Right cardiac atrium (tissue), 5 donors: ENCODE data around the gene L1CAM. TPM values are rescaled to one million over a fixed set of nuclear protein-coding genes. Genes with fewer than 3 reads are reported as not detected.
A peak's percentile ranks its signal among the peaks of the same experiment; 100 is the strongest.

Experiments used
- ATAC-seq, 2 donors: fragments of 200-7000 bp; cut with Tn5 transposase; one replicate each; pipeline versions ENCODE4 v1.8.0 to v1.9.1; 2020; ENCODE audit warnings: moderate library complexity in 2 of 2, mild to moderate bottlenecking in 1 of 2
- DNase-seq, 3 donors: peaks; one replicate each; pipeline ENCODE4 v3.0.0-alpha.2; 2020
- H3K27ac ChIP-seq: one replicate; pipeline ENCODE4 v1.5.1; 2013; ENCODE audit warnings: mild to moderate bottlenecking, low read length, control low read depth, moderate library complexity
- H3K27me3 ChIP-seq: one replicate; pipeline ENCODE4 v1.6.1; 2013; ENCODE audit not compliant: control insufficient read depth, insufficient read depth
- H3K4me1 ChIP-seq: one replicate; pipeline ENCODE4 v1.6.1; 2013; ENCODE audit warnings: low read length; ENCODE audit not compliant: control insufficient read depth, insufficient read depth
- H3K4me3 ChIP-seq: one replicate; pipeline ENCODE4 v1.5.1; 2013; ENCODE audit warnings: low read length, control low read depth
- H3K9me3 ChIP-seq: one replicate; pipeline ENCODE4 v1.6.1; 2013; ENCODE audit warnings: low read length; ENCODE audit not compliant: control insufficient read depth
- WGBS: extraction: QIAGEN DNeasy Blood & Tissue Kit; methylation state at CpG from one replicate; pipeline ENCODE4 v1.1.7; 2013; 5-methylcytosine and 5-hydroxymethylcytosine counted together
- intact Hi-C, 4 donors: fragments of 100-400 bp; cut with DNase I; formaldehyde crosslinking; loops; one replicate each; pipeline versions ENCODE4 v1.11.0 to v1.14.0; 2022 to 2023
- polyA plus RNA-seq: library from polyadenylated mRNA; stranded (reverse); fragments of 200-250 nt; gene quantifications from one replicate; pipeline ENCODE4 v1.2.3, GENCODE V29; 2013
- total RNA-seq, 4 donors: library from RNA; stranded (reverse); fragmentation: NEBNext Ultra II Directional; extraction: Animal tissue kit (Norgen Biotek cat#: 25700); gene quantifications; one replicate each; pipeline ENCODE4 v1.2.1, GENCODE V29; 2021
- donor health status: healthy with polysubstance abuse.
- donor health status: DM: no; HTN: yes; CAD: no.
- donor health status: DM: no; HTN: no; CAD: no.
- donor health status: DM: no; HTN: yes; CAD: no; lungs with severe emphysema.
- donor health status: DM: yes; HTN: yes; CAD: no.

The L1CAM gene
- total and polyA plus RNA-seq, 5 donors, result 7.3 to 14.1 (median 9.2) TPM

- H3K27ac ChIP-seq, result no peak overlapping the region
- no peaks in the 10 kb centered on the region for H3K4me1 ChIP-seq
- intact Hi-C loops, result loop anchor here in 1 of 4 donors (2.0 kb wide), 1 partner anchor 21 kb away; no protein-coding TSS in a partner anchor
- no peaks in the 10 kb centered on the region for H3K27me3 ChIP-seq
- no peak overlapping the region for H3K4me3 ChIP-seq
- DNase-seq (peak in 1 of 3 donors; percentile 40), ATAC-seq (no peak)
- WGBS, result 59% methylated on average over 14 of the region's 14 CpGs
- no peaks in the 10 kb centered on the region for H3K9me3 ChIP-seq
Observed at GRCh38 chrX:153812220-153812619, 73.8 kb downstream of the L1CAM start.

Other genes starting within 250 kb of the L1CAM start
- under 1 TPM in 1 of 4 donors, not detected in 3; 0.14 TPM for gene DUSP9, start 239.0 kb downstream of the L1CAM start, total RNA-seq
- gene DUSP9, start 239.0 kb downstream of the L1CAM start, polyA plus RNA-seq, result not detected
- gene PNCK, start 212.4 kb downstream of the L1CAM start, total RNA-seq, result 10 to 100 TPM in 2 of 4 donors, 1 to 10 TPM in 2; 7.8 to 12.4 (median 11.0) TPM
- 9.1 TPM for gene PNCK, start 212.4 kb downstream of the L1CAM start, polyA plus RNA-seq
- 100 to 1,000 TPM; 107 to 191 (median 151) TPM for gene SLC6A8, start 198.2 kb downstream of the L1CAM start, total RNA-seq
- gene SLC6A8, start 198.2 kb downstream of the L1CAM start, polyA plus RNA-seq, result 131 TPM
- gene BCAP31, start 161.8 kb downstream of the L1CAM start, total RNA-seq, result 100 to 1,000 TPM; 111 to 143 (median 123) TPM
- gene BCAP31, start 161.8 kb downstream of the L1CAM start, polyA plus RNA-seq, result 149 TPM
- gene ABCD1, start 161.3 kb downstream of the L1CAM start, total RNA-seq, result 10 to 100 TPM; 14.1 to 15.9 (median 15.5) TPM
- gene ABCD1, start 161.3 kb downstream of the L1CAM start, polyA plus RNA-seq, result 11.0 TPM
- 10 to 100 TPM in 1 of 4 donors, 1 to 10 TPM in 3; 7.0 to 10.9 (median 9.5) TPM for gene PLXNB3, start 121.9 kb downstream of the L1CAM start, total RNA-seq
- 6.8 TPM for gene PLXNB3, start 121.9 kb downstream of the L1CAM start, polyA plus RNA-seq
- 10 to 100 TPM; 27.0 to 53.1 (median 39.3) TPM for gene SRPK3, start 105.1 kb downstream of the L1CAM start, total RNA-seq
- 36.5 TPM for gene SRPK3, start 105.1 kb downstream of the L1CAM start, polyA plus RNA-seq
- gene IDH3G, start 91.8 kb downstream of the L1CAM start, total RNA-seq, result 10 to 100 TPM; 60.6 to 68.6 (median 66.6) TPM
- gene IDH3G, start 91.8 kb downstream of the L1CAM start, polyA plus RNA-seq, result 66.9 TPM
- 100 to 1,000 TPM; 162 to 208 (median 193) TPM for gene SSR4, start 91.5 kb downstream of the L1CAM start, total RNA-seq
- gene SSR4, start 91.5 kb downstream of the L1CAM start, polyA plus RNA-seq, result 336 TPM
- gene PDZD4, start 55.6 kb downstream of the L1CAM start, total RNA-seq, result 1 to 10 TPM; 3.6 to 6.9 (median 5.4) TPM
- gene PDZD4, start 55.6 kb downstream of the L1CAM start, polyA plus RNA-seq, result 4.1 TPM
- gene AVPR2, start 18.5 kb upstream of the L1CAM start, total RNA-seq, result 1 to 10 TPM; 1.6 to 3.7 (median 2.5) TPM
- gene AVPR2, start 18.5 kb upstream of the L1CAM start, polyA plus RNA-seq, result 4.1 TPM
- 10 to 100 TPM; 13.4 to 22.9 (median 14.9) TPM for gene ARHGAP4, start 40.1 kb upstream of the L1CAM start, total RNA-seq
- gene ARHGAP4, start 40.1 kb upstream of the L1CAM start, polyA plus RNA-seq, result 20.5 TPM
- 10 to 100 TPM; 61.1 to 75.5 (median 66.2) TPM for gene NAA10, start 48.9 kb upstream of the L1CAM start, total RNA-seq
- 108 TPM for gene NAA10, start 48.9 kb upstream of the L1CAM start, polyA plus RNA-seq
- gene RENBP, start 58.5 kb upstream of the L1CAM start, total RNA-seq, result 10 to 100 TPM; 14.0 to 17.7 (median 15.7) TPM
- gene RENBP, start 58.5 kb upstream of the L1CAM start, polyA plus RNA-seq, result 13.3 TPM
- 10 to 100 TPM; 26.9 to 41.4 (median 32.9) TPM for gene HCFC1, start 85.6 kb upstream of the L1CAM start, total RNA-seq
- 17.3 TPM for gene HCFC1, start 85.6 kb upstream of the L1CAM start, polyA plus RNA-seq
- gene TMEM187, start 86.6 kb upstream of the L1CAM start, total RNA-seq, result 10 to 100 TPM in 2 of 4 donors, 1 to 10 TPM in 2; 7.6 to 11.9 (median 10.4) TPM
- 6.8 TPM for gene TMEM187, start 86.6 kb upstream of the L1CAM start, polyA plus RNA-seq
- gene IRAK1, start 133.7 kb upstream of the L1CAM start, total RNA-seq, result 10 to 100 TPM; 33.2 to 53.2 (median 43.0) TPM
- gene IRAK1, start 133.7 kb upstream of the L1CAM start, polyA plus RNA-seq, result 28.2 TPM
- gene MECP2, start 211.5 kb upstream of the L1CAM start, total RNA-seq, result 10 to 100 TPM; 41.2 to 50.2 (median 45.2) TPM
- gene MECP2, start 211.5 kb upstream of the L1CAM start, polyA plus RNA-seq, result 34.9 TPM